AG09319 (cell line): ENCODE data around the gene KIR2DL4.
"Not testable (repeated sequence)": the region's sequence is repeated elsewhere in the genome, so short reads cannot be mapped to it uniquely, and the experiment has no call there.

ENCODE experiments used
- DNase-seq: peaks from one replicate; pipeline ENCODE4 v3.0.0-alpha.2; 2010; ENCODE audit warnings: low read depth; ENCODE audit errors: extremely low read depth
- CTCF ChIP-seq: IDR thresholded peaks from 2 replicates; pipeline ENCODE4 v1.5.1; 2011; ENCODE audit warnings: low read depth, mild to moderate bottlenecking, inconsistent platforms, low read length, moderate library complexity

Gene KIR2DL4

GRCh38 chr19:54803410-54803809 is at the start of gene KIR2DL4:
Gene KIR2DL4, plus strand, starts transcription at chr19:54803610. Its CDS starts 42 bp downstream, at chr19:54803652.
- TF ChIP-seq CTCF: no peak
- DNase-seq: no peak

DNA sequence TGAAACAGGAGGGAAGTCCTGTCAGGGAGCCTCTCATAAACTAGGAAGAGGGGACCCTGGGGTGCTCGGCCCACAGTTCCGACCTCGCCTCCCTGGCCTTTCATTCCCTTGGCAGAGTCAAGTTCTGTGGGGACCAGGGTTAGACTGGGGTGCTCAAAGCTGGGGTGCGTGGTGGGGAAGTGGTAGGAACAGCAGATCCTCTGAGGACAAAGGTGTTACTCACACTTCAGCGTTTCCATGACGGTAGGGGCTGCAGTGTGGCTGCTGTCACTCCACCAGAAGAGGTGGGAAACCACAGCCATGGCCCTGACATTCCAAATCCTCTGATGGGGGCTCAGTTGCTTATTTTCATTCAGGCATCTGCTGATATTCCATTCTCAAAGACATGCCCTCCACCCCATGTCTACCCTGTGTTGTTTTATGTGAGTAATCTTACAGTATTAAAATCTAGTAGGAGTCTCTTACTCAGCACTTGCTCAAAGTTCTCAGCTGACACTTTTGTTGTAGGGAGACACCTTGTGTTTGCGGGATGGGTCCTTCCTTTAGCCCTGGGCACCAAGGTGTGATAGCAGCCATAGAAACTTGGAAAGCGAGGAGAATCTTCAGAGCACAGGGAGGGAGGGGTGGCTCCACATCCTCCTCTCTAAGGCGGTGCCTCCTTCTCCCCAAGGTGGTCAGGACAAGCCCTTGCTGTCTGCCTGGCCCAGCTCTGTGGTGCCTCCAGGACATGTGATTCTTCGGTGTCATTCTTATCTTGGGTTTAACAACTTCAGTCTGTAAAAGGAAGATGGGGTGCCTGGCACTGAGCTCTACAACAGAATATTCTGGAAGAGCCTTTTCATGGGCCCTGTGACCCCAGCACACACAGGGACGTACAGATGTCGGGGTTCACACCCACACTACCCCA is 47.0 kb upstream of the KIR2DL4 start:
- not testable (repeated sequence) for DNase-seq

- DNase-seq: not testable (repeated sequence)
Observed at GRCh38 chr19:54758577-54758976, 44.8 kb upstream of the KIR2DL4 start.

GRCh38 chr19:54764219-54764618 is 39.2 kb upstream of the KIR2DL4 start:
- DNase-seq: not testable (repeated sequence)

- not testable (repeated sequence) for DNase-seq
Observed at GRCh38 chr19:54766464-54766863, 36.9 kb upstream of the KIR2DL4 start.

GRCh38 chr19:54769646-54770045 is 33.8 kb upstream of the KIR2DL4 start, which contains the start of gene KIR2DL1:
Gene KIR2DL1, plus strand, starts transcription at chr19:54769793. Its CDS starts 58 bp downstream, at chr19:54769851.
- DNase-seq: not testable (repeated sequence)

DNA sequence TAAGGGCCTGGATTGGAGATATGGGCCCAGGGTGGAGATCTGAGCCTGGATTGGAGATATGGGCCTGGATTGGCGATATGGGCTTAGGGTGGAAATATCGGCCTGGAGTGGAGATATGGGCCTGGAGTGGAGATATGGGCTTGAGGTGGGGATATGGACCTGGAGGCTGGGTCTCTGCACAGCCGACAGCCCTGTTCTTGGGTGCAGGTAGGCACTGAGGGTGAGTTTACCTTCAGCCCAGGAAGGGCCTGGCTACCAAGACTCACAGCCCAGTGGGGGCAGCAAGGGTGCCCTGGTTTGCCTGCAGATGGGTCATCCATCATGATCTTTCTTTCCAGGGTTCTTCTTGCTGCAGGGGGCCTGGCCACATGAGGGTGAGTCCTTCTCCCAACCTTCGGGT is 32.9 kb upstream of the KIR2DL4 start:
- DNase-seq: not testable (repeated sequence)

DNA sequence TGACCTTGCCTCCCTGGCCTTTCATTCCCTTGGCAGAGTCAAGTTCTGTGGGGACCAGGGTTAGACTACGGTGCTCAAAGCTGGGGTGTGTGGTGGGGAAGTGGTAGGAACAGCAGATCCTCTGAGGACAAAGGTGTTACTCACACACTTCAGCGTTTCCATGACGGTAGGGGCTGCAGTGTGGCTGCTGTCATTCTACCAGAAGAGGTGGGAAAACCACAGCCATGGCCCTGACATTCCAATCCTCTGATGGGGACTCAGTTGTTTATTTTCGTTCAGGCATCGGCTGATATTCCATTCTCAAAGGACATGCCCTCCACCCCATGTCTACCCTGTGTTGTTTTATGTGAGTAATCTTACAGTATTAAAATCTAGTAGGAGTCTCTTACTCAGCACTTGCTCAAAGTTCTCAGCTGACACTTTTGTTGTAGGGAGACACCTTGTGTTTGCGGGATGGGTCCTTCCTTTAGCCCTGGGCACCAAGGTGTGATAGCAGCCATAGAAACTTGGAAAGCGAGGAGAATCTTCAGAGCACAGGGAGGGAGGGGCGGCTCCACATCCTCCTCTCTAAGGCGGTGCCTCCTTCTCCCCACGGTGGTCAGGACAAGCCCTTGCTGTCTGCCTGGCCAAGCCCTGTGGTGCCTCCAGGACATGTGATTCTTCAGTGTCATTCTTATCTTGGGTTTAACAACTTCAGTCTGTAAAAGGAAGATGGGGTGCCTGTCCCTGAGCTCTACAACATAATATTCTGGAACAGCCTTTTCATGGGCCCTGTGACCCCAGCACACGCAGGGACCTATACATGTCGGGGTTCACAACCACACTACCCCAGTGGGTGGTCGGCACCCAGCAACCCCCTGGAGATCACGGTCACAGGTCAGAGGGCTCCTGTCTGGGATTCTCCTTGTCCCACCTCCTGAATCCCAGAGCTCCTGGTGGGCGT is 32.1 kb upstream of the KIR2DL4 start:
- not testable (repeated sequence) for DNase-seq

- DNase-seq: not testable (repeated sequence)
Observed at GRCh38 chr19:54772666-54773065, 30.7 kb upstream of the KIR2DL4 start.

DNA sequence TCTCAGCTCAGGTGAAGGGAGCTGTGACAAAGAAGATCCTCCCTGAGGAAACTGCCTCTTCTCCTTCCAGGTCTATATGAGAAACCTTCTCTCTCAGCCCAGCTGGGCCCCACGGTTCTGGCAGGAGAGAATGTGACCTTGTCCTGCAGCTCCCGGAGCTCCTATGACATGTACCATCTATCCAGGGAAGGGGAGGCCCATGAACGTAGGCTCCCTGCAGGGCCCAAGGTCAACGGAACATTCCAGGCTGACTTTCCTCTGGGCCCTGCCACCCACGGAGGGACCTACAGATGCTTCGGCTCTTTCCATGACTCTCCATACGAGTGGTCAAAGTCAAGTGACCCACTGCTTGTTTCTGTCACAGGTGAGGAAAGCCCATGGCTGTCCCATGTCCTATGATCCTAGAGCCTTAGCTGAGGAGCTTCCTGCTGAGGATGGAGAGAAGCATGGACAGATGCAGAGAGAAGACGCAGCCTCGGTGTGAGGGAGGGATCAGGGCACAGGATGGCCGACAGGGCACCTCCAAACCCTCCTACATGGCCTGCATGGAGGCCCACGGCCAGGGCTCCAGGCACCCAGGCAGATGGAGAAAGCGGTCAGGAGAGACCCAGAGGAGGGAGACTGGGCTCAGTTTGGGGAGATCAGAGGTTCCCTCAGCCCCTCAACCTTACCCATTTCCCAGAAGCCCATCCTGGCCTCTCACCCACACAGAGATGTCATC is 28.2 kb upstream of the KIR2DL4 start:
- not testable (repeated sequence) for DNase-seq

- DNase-seq: not testable (repeated sequence)
Observed at GRCh38 chr19:54775830-54776229, 27.6 kb upstream of the KIR2DL4 start.

DNA sequence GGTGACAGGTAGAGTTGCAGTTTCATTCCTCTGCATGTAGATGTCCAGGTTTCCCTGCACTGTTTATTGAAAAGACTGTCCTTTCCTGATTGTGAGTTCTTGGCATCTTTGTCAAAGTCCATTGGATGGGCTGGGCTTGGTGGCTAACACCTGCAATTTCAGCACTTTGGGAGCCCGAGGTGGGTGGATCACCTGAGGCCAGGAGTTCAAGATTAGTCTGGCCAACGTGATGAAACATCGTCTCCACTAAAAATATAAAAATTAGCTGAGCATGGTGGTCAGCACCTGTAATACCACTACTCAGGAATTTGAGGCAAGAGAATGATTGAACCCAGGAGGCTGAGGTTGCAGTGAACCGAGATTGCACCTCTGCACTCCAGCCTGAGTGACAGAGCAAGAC is 25.6 kb upstream of the KIR2DL4 start:
- DNase-seq: not testable (repeated sequence)

GRCh38 chr19:54778896-54779295 is 24.5 kb upstream of the KIR2DL4 start:
- not testable (repeated sequence) for DNase-seq

- DNase-seq: not testable (repeated sequence)
Observed at GRCh38 chr19:54782916-54783315, 20.5 kb upstream of the KIR2DL4 start.

- not testable (repeated sequence) for DNase-seq
Observed at GRCh38 chr19:54786091-54786723, 17.2 kb upstream of the KIR2DL4 start.

DNA sequence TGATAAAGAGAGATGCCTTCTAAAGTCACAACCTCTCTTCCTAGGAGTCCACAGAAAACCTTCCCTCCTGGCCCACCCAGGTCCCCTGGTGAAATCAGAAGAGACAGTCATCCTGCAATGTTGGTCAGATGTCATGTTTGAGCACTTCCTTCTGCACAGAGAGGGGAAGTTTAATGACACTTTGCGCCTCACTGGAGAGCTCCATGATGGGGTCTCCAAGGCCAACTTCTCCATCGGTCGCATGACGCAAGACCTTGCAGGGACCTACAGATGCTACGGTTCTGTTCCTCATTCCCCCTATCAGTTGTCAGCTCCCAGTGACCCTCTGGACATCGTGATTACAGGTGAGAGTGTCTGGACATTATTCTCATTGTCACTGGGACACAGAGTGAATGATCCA is 15.3 kb upstream of the KIR2DL4 start:
- not testable (repeated sequence) for DNase-seq
